ENCODE data around the gene EN2.
"Not testable (repeated sequence)": the region's sequence is repeated elsewhere in the genome, so short reads cannot be mapped to it uniquely, and the experiment has no call there.

EN2 gene

DNA sequence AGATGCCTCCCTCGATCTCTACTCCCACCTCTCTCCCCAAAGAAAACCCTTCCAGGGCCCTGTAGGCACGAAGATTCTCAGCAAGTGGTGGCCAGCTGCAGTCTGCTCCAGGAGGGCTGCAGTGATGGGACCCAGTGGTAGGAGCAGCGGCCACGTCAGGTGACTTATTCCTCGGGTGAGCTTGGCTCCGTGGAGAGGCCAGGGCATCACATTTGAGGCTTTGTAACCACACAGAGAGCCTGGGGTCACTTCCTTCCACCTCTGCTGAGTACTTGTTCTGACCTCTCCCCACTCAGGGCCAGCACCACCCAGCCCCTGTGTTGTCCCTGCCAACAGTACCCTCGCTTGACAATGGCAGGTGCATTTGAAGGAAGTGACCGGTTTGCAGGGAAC is 17.9 kb upstream of the EN2 start:
- Histone ChIP-seq H2AK5ac (ENCODE audit: low read length) (no peak overlapping the region), H3K14ac (ENCODE audit: low read length) (no peak overlapping the region), H3K4me1 (ENCODE audit: control insufficient read depth in 1 of 2, insufficient read depth in 2 of 2, low read length in 2 of 2) (no peaks in the 10 kb centered on the region), H3K9me3 (ENCODE audit: insufficient read depth, low read depth, low read length) (peaks cover 13% of the 10 kb centered on the region), H3K79me2 (ENCODE audit: control insufficient read depth, insufficient read depth, low read length, poor library complexity) (no peaks in the 10 kb centered on the region), H3K9ac (ENCODE audit: low read length) (no peak overlapping the region), H3K4ac (ENCODE audit: low read depth, low read length) (no peak overlapping the region), H3K79me1 (ENCODE audit: low read length) (no peaks in the 10 kb centered on the region), H3K4me3 (ENCODE audit: low read depth, low read length) (no peak overlapping the region), H3K18ac (ENCODE audit: low read length) (no peak overlapping the region), H2BK12ac (ENCODE audit: low read length) (no peak overlapping the region), H4K12ac (ENCODE audit: low read depth, low read length) (no peak overlapping the region), H2BK5ac (ENCODE audit: low read depth, low read length, poor library complexity) (no peak overlapping the region), H4K91ac (ENCODE audit: low read depth, low read length) (no peak overlapping the region), H2AFZ (ENCODE audit: insufficient read depth, low read length, poor library complexity) (no peak overlapping the region), H4K8ac (ENCODE audit: low read depth, low read length) (no peak overlapping the region), H3K27ac (ENCODE audit: low read depth, low read length) (no peak overlapping the region), H3K4me2 (ENCODE audit: low read length) (no peak overlapping the region), H3K23ac (ENCODE audit: low read length) (no peak overlapping the region), H3K36me3 (ENCODE audit: control insufficient read depth in 1 of 2, insufficient read depth in 2 of 2, low read length in 2 of 2) (no peaks in the 10 kb centered on the region), H2BK120ac (ENCODE audit: insufficient read depth, low read length, poor library complexity) (no peak overlapping the region), H3K27me3 (ENCODE audit: insufficient read depth, low read length) (no peaks in the 10 kb centered on the region)
- WGBS (ENCODE audit: extremely low coverage, insufficient coverage, insufficient read length), result no CpG with 5 or more reads among the region's 8 CpGs
- no peak for DNase-seq

DNA sequence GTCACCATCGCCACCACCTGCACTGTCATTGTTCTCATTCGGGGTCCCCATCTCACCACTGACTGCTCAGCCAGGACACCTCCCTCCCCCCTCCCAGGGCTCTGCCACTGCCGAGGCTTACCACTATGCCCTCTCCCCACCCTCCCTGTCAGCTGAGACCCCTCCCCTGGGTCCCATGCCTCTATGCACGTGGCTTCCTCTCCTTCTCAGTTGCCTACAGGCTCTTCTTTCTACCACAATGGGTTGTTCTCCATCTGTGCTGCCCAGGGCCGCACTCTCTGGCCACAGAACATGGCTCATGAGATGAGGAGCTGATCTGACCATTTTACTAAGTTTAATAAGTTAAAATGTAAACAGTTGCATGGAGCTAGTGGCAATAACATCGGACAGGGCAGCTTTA is 16.1 kb upstream of the EN2 start:
- WGBS (ENCODE audit: extremely low coverage, insufficient coverage, insufficient read length), result no CpG with 5 or more reads among the region's 6 CpGs

DNA sequence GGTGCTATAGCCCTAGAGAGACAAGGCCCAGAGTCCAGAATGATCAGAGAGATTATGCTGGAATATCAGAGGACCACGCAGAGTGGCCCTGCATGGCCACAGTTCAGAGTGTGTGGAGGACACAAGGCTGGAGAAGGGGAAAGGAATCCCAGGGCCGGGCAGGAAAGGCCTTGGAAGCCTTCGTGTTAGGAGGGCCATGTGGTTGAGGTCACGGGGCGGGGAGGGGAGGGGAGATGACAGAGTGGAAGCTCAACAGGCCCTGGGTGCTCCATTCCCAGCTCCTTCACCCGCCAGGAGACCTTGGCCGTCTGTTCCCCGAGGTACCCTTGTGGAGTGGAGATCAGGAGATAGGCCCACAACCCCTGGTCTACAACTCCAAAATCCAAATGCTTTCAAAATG is 13.2 kb upstream of the EN2 start:
- no peak overlapping the region for H4K8ac ChIP-seq (ENCODE audit: low read depth, low read length)
- H3K4me1 ChIP-seq (ENCODE audit: control insufficient read depth in 1 of 2, insufficient read depth in 2 of 2, low read length in 2 of 2), result no peaks in the 10 kb centered on the region
- no CpG with 5 or more reads among the region's 8 CpGs for WGBS (ENCODE audit: extremely low coverage, insufficient coverage, insufficient read length)
- H3K4me2 ChIP-seq (ENCODE audit: low read length), result no peak overlapping the region
- H3K27me3 ChIP-seq (ENCODE audit: insufficient read depth, low read length), result peaks cover 25% of the 10 kb centered on the region
- H2BK120ac ChIP-seq (ENCODE audit: insufficient read depth, low read length, poor library complexity), result no peak overlapping the region
- no peak overlapping the region for H3K4ac ChIP-seq (ENCODE audit: low read depth, low read length)
- no peak overlapping the region for H4K12ac ChIP-seq (ENCODE audit: low read depth, low read length)
- H2AK5ac ChIP-seq (ENCODE audit: low read length), result no peak overlapping the region
- no peak overlapping the region for H3K14ac ChIP-seq (ENCODE audit: low read length)
- no peaks in the 10 kb centered on the region for H3K36me3 ChIP-seq (ENCODE audit: control insufficient read depth in 1 of 2, insufficient read depth in 2 of 2, low read length in 2 of 2)
- no peak for DNase-seq
- no peak overlapping the region for H3K18ac ChIP-seq (ENCODE audit: low read length)
- H2AFZ ChIP-seq (ENCODE audit: insufficient read depth, low read length, poor library complexity), result no peak overlapping the region
- H2BK12ac ChIP-seq (ENCODE audit: low read length), result no peak overlapping the region
- H3K27ac ChIP-seq (ENCODE audit: low read depth, low read length), result no peak overlapping the region
- H4K91ac ChIP-seq (ENCODE audit: low read depth, low read length), result no peak overlapping the region
- H3K79me2 ChIP-seq (ENCODE audit: control insufficient read depth, insufficient read depth, low read length, poor library complexity), result no peaks in the 10 kb centered on the region
- H3K9me3 ChIP-seq (ENCODE audit: insufficient read depth, low read depth, low read length), result peaks cover 11% of the 10 kb centered on the region
- no peak overlapping the region for H3K23ac ChIP-seq (ENCODE audit: low read length)
- no peak overlapping the region for H3K9ac ChIP-seq (ENCODE audit: low read length)
- H2BK5ac ChIP-seq (ENCODE audit: low read depth, low read length, poor library complexity), result no peak overlapping the region
- H3K79me1 ChIP-seq (ENCODE audit: low read length), result no peaks in the 10 kb centered on the region
- no peak overlapping the region for H3K4me3 ChIP-seq (ENCODE audit: low read depth, low read length)

More for the DNA sequence above, 16.1 kb upstream of the EN2 start:
- H4K8ac ChIP-seq (ENCODE audit: low read depth, low read length), result no peak overlapping the region
- H3K4me1 ChIP-seq (ENCODE audit: control insufficient read depth in 1 of 2, insufficient read depth in 2 of 2, low read length in 2 of 2), result no peaks in the 10 kb centered on the region
- no peak overlapping the region for H2BK12ac ChIP-seq (ENCODE audit: low read length)
- no peaks in the 10 kb centered on the region for H3K36me3 ChIP-seq (ENCODE audit: control insufficient read depth in 1 of 2, insufficient read depth in 2 of 2, low read length in 2 of 2)
- H3K79me1 ChIP-seq (ENCODE audit: low read length), result no peaks in the 10 kb centered on the region
- no peak overlapping the region for H2AFZ ChIP-seq (ENCODE audit: insufficient read depth, low read length, poor library complexity)
- H2AK5ac ChIP-seq (ENCODE audit: low read length), result no peak overlapping the region
- H2BK5ac ChIP-seq (ENCODE audit: low read depth, low read length, poor library complexity), result no peak overlapping the region
- H3K27ac ChIP-seq (ENCODE audit: low read depth, low read length), result no peak overlapping the region
- no peaks in the 10 kb centered on the region for H3K79me2 ChIP-seq (ENCODE audit: control insufficient read depth, insufficient read depth, low read length, poor library complexity)
- no peak overlapping the region for H4K91ac ChIP-seq (ENCODE audit: low read depth, low read length)
- H3K4ac ChIP-seq (ENCODE audit: low read depth, low read length), result no peak overlapping the region
- no peak overlapping the region for H3K9ac ChIP-seq (ENCODE audit: low read length)
- DNase-seq, result no peak
- H3K14ac ChIP-seq (ENCODE audit: low read length), result no peak overlapping the region
- no peak overlapping the region for H3K23ac ChIP-seq (ENCODE audit: low read length)
- peaks cover 10% of the 10 kb centered on the region for H3K9me3 ChIP-seq (ENCODE audit: insufficient read depth, low read depth, low read length)
- H3K18ac ChIP-seq (ENCODE audit: low read length), result no peak overlapping the region
- no peaks in the 10 kb centered on the region for H3K27me3 ChIP-seq (ENCODE audit: insufficient read depth, low read length)
- no peak overlapping the region for H3K4me3 ChIP-seq (ENCODE audit: low read depth, low read length)
- no peak overlapping the region for H4K12ac ChIP-seq (ENCODE audit: low read depth, low read length)
- no peak overlapping the region for H3K4me2 ChIP-seq (ENCODE audit: low read length)
- H2BK120ac ChIP-seq (ENCODE audit: insufficient read depth, low read length, poor library complexity), result no peak overlapping the region

DNA sequence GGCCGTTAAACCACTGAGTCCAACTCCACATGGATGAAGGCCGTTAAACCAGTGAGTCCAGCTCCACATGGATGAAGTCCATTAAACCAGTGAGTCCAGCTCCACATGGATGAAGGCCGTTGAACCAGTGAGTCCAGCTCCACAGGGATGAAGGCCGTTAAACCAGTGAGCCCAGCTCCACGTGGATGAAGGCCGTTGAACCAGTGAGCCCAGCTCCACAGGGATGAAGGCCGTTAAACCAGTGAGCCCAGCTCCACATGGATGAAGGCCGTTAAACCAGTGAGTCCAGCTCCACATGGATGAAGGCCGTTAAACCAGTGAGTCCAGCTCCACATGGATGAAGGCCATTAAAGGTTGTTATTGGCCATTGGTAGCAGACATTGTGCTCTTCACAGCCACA is 12.3 kb upstream of the EN2 start:
- H2BK120ac ChIP-seq (ENCODE audit: insufficient read depth, low read length, poor library complexity); H3K9ac ChIP-seq (ENCODE audit: low read length); H3K27ac ChIP-seq (ENCODE audit: low read depth, low read length); H3K4me2 ChIP-seq (ENCODE audit: low read length); H4K12ac ChIP-seq (ENCODE audit: low read depth, low read length); H4K8ac ChIP-seq (ENCODE audit: low read depth, low read length); H3K14ac ChIP-seq (ENCODE audit: low read length); H3K79me1 ChIP-seq (ENCODE audit: low read length); H3K23ac ChIP-seq (ENCODE audit: low read length); H2AFZ ChIP-seq (ENCODE audit: insufficient read depth, low read length, poor library complexity); H4K91ac ChIP-seq (ENCODE audit: low read depth, low read length); H3K4me3 ChIP-seq (ENCODE audit: low read depth, low read length); H3K4ac ChIP-seq (ENCODE audit: low read depth, low read length); DNase-seq; H3K18ac ChIP-seq (ENCODE audit: low read length); H3K36me3 ChIP-seq (ENCODE audit: control insufficient read depth in 1 of 2, insufficient read depth in 2 of 2, low read length in 2 of 2); H3K4me1 ChIP-seq (ENCODE audit: control insufficient read depth in 1 of 2, insufficient read depth in 2 of 2, low read length in 2 of 2); H3K79me2 ChIP-seq (ENCODE audit: control insufficient read depth, insufficient read depth, low read length, poor library complexity); H2AK5ac ChIP-seq (ENCODE audit: low read length); H2BK5ac ChIP-seq (ENCODE audit: low read depth, low read length, poor library complexity); H2BK12ac ChIP-seq (ENCODE audit: low read length): not testable (repeated sequence)
- Histone ChIP-seq H3K27me3 (ENCODE audit: insufficient read depth, low read length) (peaks cover 34% of the 10 kb centered on the region), H3K9me3 (ENCODE audit: insufficient read depth, low read depth, low read length) (peaks cover 11% of the 10 kb centered on the region)
- WGBS (ENCODE audit: extremely low coverage, insufficient coverage, insufficient read length), result no CpG with 5 or more reads among the region's 9 CpGs

All from trophoblast cell (in vitro differentiated cells and primary cell).